NCI-H460 (cell line): ENCODE measurements around the gene PNLIPRP1. TPM values are rescaled to one million over a fixed set of nuclear protein-coding genes. Genes with fewer than 3 reads are reported as not detected.

ENCODE experiments used
- DNase-seq: peaks from one replicate; pipeline ENCODE4 v3.0.0-alpha.2; 2016; ENCODE audit warnings: low read depth; ENCODE audit errors: extremely low read depth
- polyA plus RNA-seq: library from polyadenylated mRNA; depleted of rRNA; stranded (reverse); fragments of >200 nt; gene quantifications from 2 replicates; pipeline ENCODE4 v1.2.3, GENCODE V29; 2014; cell fraction: nucleus; rRNA removed
- total RNA-seq: library from RNA; depleted of rRNA; stranded (reverse); fragments of >200 nt; shearing (Covaris generic); gene quantifications from 2 replicates; pipeline ENCODE4 v1.2.3, GENCODE V29; 2014; rRNA removed

Gene PNLIPRP1
- not detected in 2 replicates for total RNA-seq
- polyA plus RNA-seq: not detected in 2 replicates

- no peak for DNase-seq
Observed at GRCh38 chr10:116590590-116591444, at the start of gene PNLIPRP1. Gene PNLIPRP1 (plus strand): TSS chr10:116590959. CDS start chr10:116591130, 171 bp downstream.

GRCh38 chr10:116542007-116542677 is 48.6 kb upstream of the PNLIPRP1 start:
- no peak for DNase-seq

GRCh38 chr10:116545122-116545521 is 45.6 kb upstream of the PNLIPRP1 start:
- no peak for DNase-seq

GRCh38 chr10:116545756-116546155 is 45.0 kb upstream of the PNLIPRP1 start, which contains the start of gene PNLIP:
Gene PNLIP (plus strand): TSS chr10:116545931. CDS start chr10:116546093, 162 bp downstream.
- DNase-seq: no peak

GRCh38 chr10:116548301-116548700 is 42.5 kb upstream of the PNLIPRP1 start:
- DNase-seq: no peak

GRCh38 chr10:116553378-116553980 is 37.3 kb upstream of the PNLIPRP1 start:
- DNase-seq: no peak

GRCh38 chr10:116554628-116555027 is 36.1 kb upstream of the PNLIPRP1 start:
- no peak for DNase-seq

GRCh38 chr10:116555880-116556279 is 34.9 kb upstream of the PNLIPRP1 start:
- no peak for DNase-seq

GRCh38 chr10:116557305-116557880 is 33.4 kb upstream of the PNLIPRP1 start:
- DNase-seq: no peak

GRCh38 chr10:116565534-116565933 is 25.2 kb upstream of the PNLIPRP1 start:
- DNase-seq: no peak

- DNase-seq: no peak
Observed at GRCh38 chr10:116566932-116567331, 23.8 kb upstream of the PNLIPRP1 start.

GRCh38 chr10:116567335-116567734 is 23.4 kb upstream of the PNLIPRP1 start:
- no peak for DNase-seq

GRCh38 chr10:116574797-116575196 is 16.0 kb upstream of the PNLIPRP1 start:
- no peak for DNase-seq

GRCh38 chr10:116587878-116588591 is 2.7 kb upstream of the PNLIPRP1 start:
- no peak for DNase-seq

GRCh38 chr10:116588995-116589394 is 1.8 kb upstream of the PNLIPRP1 start:
- DNase-seq: no peak

- DNase-seq: no peak
Observed at GRCh38 chr10:116589926-116590325, 833 bp upstream of the PNLIPRP1 start.

- DNase-seq: no peak
Observed at GRCh38 chr10:116593139-116593740, 2.5 kb downstream of the PNLIPRP1 start.

GRCh38 chr10:116594525-116595035 is 3.8 kb downstream of the PNLIPRP1 start:
- no peak for DNase-seq

- DNase-seq: no peak
Observed at GRCh38 chr10:116596062-116596461, 5.3 kb downstream of the PNLIPRP1 start.

GRCh38 chr10:116597543-116597942 is 6.8 kb downstream of the PNLIPRP1 start:
- no peak for DNase-seq
